B cell (primary cell): ENCODE data around the gene MARCHF3. TPM values are rescaled to one million over a fixed set of nuclear protein-coding genes. Genes with fewer than 3 reads are reported as not detected.

ENCODE experiments used
- ATAC-seq: fragments of 200-7000 bp; cut with Tn5 transposase; one replicate; pipeline ENCODE4 v1.10.0; 2021; ENCODE audit warnings: low read depth, mild to moderate bottlenecking, moderate number of reproducible peaks, moderate library complexity
- CTCF ChIA-PET: fragments of 350-600 bp; sonication (Branson Sonifier 250); formaldehyde crosslinking; loops from one replicate; lab custom pipeline; 2021; ENCODE audit warnings: antibody characterized with exemption, inconsistent platforms; lab: Charles Lee
- POLR2A ChIA-PET: fragments of 350-600 bp; sonication (Branson Sonifier 250); formaldehyde crosslinking; loops from one replicate; lab custom pipeline; 2021; ENCODE audit warnings: antibody characterized with exemption; lab: Charles Lee
- DNase-seq: peaks from one replicate; pipeline ENCODE4 v3.0.0; 2013
- H2AFZ ChIP-seq: 2 replicates; pipeline ENCODE4 v1.6.1; 2012; ENCODE audit warnings: mild to moderate bottlenecking, low read depth, low read length; ENCODE audit not compliant: insufficient read depth, poor library complexity, severe bottlenecking
- H3K27ac ChIP-seq, 2 donors: 1 replicate in 1 of 2; 2 replicates in 1 of 2; pipeline ENCODE4 v1.5.1; 2012 to 2013; ENCODE audit warnings: low read length in 2 of 2, mild to moderate bottlenecking in 2 of 2, moderate library complexity in 1 of 2
- H3K27me3 ChIP-seq, 4 experiments: fragments of 200-600 bp in 1 of 4; sonication (generic) in 1 of 4; replicated peaks in 1 of 4; 1 replicate in 2 of 4; 2 replicates in 2 of 4; pipeline versions ENCODE4 v1.6.1 to v1.7.0; 2013 to 2016; ENCODE audit warnings: low read length in 3 of 4, mild to moderate bottlenecking in 2 of 4, mixed read lengths in 1 of 4, moderate library complexity in 1 of 4; ENCODE audit not compliant: insufficient read depth in 4 of 4, control insufficient read depth in 3 of 4; ENCODE audit errors: control extremely low read depth in 1 of 4
- H3K36me3 ChIP-seq, 2 experiments: replicated peaks in 1 of 2; 1 replicate in 1 of 2; 2 replicates in 1 of 2; pipeline versions ENCODE4 v1.6.1 to v1.7.1; 2013; ENCODE audit warnings: low read length in 1 of 2; ENCODE audit not compliant: insufficient read depth in 2 of 2, control insufficient read depth in 1 of 2; ENCODE audit errors: control extremely low read depth in 1 of 2, extremely low read depth in 1 of 2
- H3K4me1 ChIP-seq, 2 donors: fragments of 200-600 bp in 1 of 2; sonication (generic) in 1 of 2; 1 replicate in 1 of 2; 2 replicates in 1 of 2; pipeline versions ENCODE4 v1.5.1 to v1.6.1; 2013 to 2017; ENCODE audit warnings: low read length in 2 of 2; ENCODE audit not compliant: control insufficient read depth in 2 of 2, insufficient read depth in 2 of 2
- H3K4me2 ChIP-seq: replicated peaks from 2 replicates; pipeline ENCODE3; 2012; ENCODE audit warnings: mild to moderate bottlenecking, low read depth, low read length; ENCODE audit not compliant: poor library complexity, severe bottlenecking
- H3K4me3 ChIP-seq, 5 experiments: fragments of 200-600 bp in 1 of 5; sonication (generic) in 1 of 5; 1 replicate in 3 of 5; 2 replicates in 2 of 5; pipeline versions ENCODE4 v1.5.1 to v1.7.0; 2011 to 2016; ENCODE audit warnings: low read length in 4 of 5, mild to moderate bottlenecking in 4 of 5, low read depth in 2 of 5, control low read depth in 1 of 5, moderate library complexity in 1 of 5; ENCODE audit not compliant: insufficient read depth in 1 of 5; ENCODE audit errors: control extremely low read depth in 1 of 5, extremely low read depth in 1 of 5
- H3K79me2 ChIP-seq: fragments of 200-600 bp; sonication (generic); one replicate; pipeline ENCODE4 v1.6.0; 2016; ENCODE audit warnings: low read length; ENCODE audit not compliant: control insufficient read depth, insufficient read depth
- H3K9ac ChIP-seq: fragments of 200-600 bp; sonication (generic); 2 replicates; pipeline ENCODE4 v1.6.1; 2017; ENCODE audit warnings: mild to moderate bottlenecking, low read length, moderate library complexity
- H3K9me3 ChIP-seq, 3 donors: one replicate each; pipeline versions ENCODE4 v1.6.1 to v1.7.1; 2013; ENCODE audit warnings: low read length in 2 of 3; ENCODE audit not compliant: control insufficient read depth in 2 of 3, insufficient read depth in 1 of 3; ENCODE audit errors: control extremely low read depth in 1 of 3
- H4K20me1 ChIP-seq: 2 replicates; pipeline ENCODE4 v1.6.0; 2012; ENCODE audit warnings: mild to moderate bottlenecking, low read length; ENCODE audit not compliant: insufficient read depth, control insufficient read depth, poor library complexity, severe bottlenecking
- H3K27ac Mint-ChIP-seq: one replicate; pipeline ENCODE4 v1.8.0; 2021; ENCODE audit warnings: mixed read lengths
- H3K27me3 Mint-ChIP-seq: one replicate; pipeline ENCODE4 v1.8.0; 2021; ENCODE audit warnings: mixed read lengths
- H3K4me1 Mint-ChIP-seq: one replicate; pipeline ENCODE4 v1.8.0; 2021; ENCODE audit warnings: mixed read lengths
- H3K4me3 Mint-ChIP-seq: one replicate; pipeline ENCODE4 v1.8.0; 2021; ENCODE audit warnings: mixed read lengths
- H3K9me3 Mint-ChIP-seq: one replicate; pipeline ENCODE4 v1.8.0; 2022; ENCODE audit warnings: mixed read lengths; ENCODE audit not compliant: insufficient read depth
- EZH2 ChIP-seq: IDR thresholded peaks from 2 replicates; pipeline ENCODE4 v1.6.1; 2012; ENCODE audit warnings: borderline replicate concordance, low read depth, mild to moderate bottlenecking, moderate library complexity, low read length; ENCODE audit not compliant: insufficient read depth, poor library complexity, severe bottlenecking
- WGBS: methylation state at CpG from one replicate; pipeline ENCODE4 v1.1.5; 2013; ENCODE audit warnings: missing lambda C conversion rate; ENCODE audit not compliant: insufficient coverage; 5-methylcytosine and 5-hydroxymethylcytosine counted together
- intact Hi-C: fragments of 100-400 bp; cut with micrococcal nuclease; formaldehyde crosslinking; loops from one replicate; pipeline ENCODE4 v1.10.0; 2022
- polyA plus RNA-seq: library from polyadenylated mRNA; depleted of rRNA; stranded (reverse); fragments of >200 nt; gene quantifications from 2 replicates; pipeline ENCODE4 v1.2.3, GENCODE V29; 2012
- total RNA-seq, 2 donors: library from RNA; stranded (reverse); fragments of 120-200 nt in 1 of 2; gene quantifications; 1 replicate in 1 of 2; 2 replicates in 1 of 2; pipeline versions ENCODE4 v1.2.3 to v1.2.4, GENCODE V29; 2013 to 2022
- TF ChIP-seq, protein P1 (sequence below): fragments of 200-600 bp; IDR thresholded peaks from one replicate; pipeline ENCODE4 v1.8.0; 2022; ENCODE audit warnings: antibody characterized with exemption, mild to moderate bottlenecking

The MARCHF3 gene
- total and polyA plus RNA-seq, 2 donors (not counting 1 experiment from before 2014, with no cell fraction given): 31.6 to 35.0 TPM

DNA sequence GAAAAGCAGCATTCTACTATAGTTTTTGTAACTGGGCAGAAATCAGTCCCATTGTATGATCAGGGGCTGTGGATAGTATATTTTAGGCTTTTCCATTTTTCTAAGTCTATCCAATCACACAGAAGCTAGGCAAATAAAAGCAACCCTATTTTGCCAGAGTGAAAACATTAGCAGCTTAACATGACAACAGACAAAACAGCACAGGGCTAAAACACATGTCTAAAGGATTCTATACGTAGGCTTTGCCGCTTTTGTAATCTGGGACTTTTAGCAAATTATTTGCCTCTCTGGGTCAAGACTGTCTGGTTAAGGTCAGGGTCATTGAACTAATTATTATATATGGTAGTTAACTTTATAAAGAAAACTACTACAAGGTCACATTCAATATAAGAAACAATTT, 4.2 kb downstream of the MARCHF3 start:
- CTCF ChIA-PET: interaction anchor here (0.8 to 2.4 kb wide), 4 partner anchors 12 to 526 kb away, joined by 3 to 9 read pairs (median 3); no protein-coding TSS in a partner anchor
- no peaks in the 10 kb centered on the region for H3K9me3 ChIP-seq
- peaks cover 16 to 31% of the 10 kb centered on the region in 2 donors for H3K4me1 ChIP-seq
- WGBS: no CpG with 5 or more reads among the region's 2 CpGs
- no peak for ATAC-seq
- intact Hi-C loops: loop anchor here (1.0 to 5.0 kb wide), 2 partner anchors 12 to 109 kb away; no protein-coding TSS in a partner anchor
- no peak overlapping the region for H3K4me3 Mint-ChIP-seq
- H3K27me3 Mint-ChIP-seq: no peaks in the 10 kb centered on the region
- H3K4me1 Mint-ChIP-seq: peaks cover 57% of the 10 kb centered on the region
- H2AFZ ChIP-seq: no peak overlapping the region
- H3K36me3 ChIP-seq: no peaks in the 10 kb centered on the region
- H3K9ac ChIP-seq: no peak overlapping the region
- H3K27ac ChIP-seq: no peak overlapping the region
- no peak overlapping the region for H3K27ac Mint-ChIP-seq
- H3K79me2 ChIP-seq: peaks cover 83% of the 10 kb centered on the region
- DNase-seq: no peak
- POLR2A ChIA-PET: no interaction called here
- peaks cover 19% of the 10 kb centered on the region for H4K20me1 ChIP-seq
- no peaks in the 10 kb centered on the region for H3K9me3 Mint-ChIP-seq
- H3K4me3 ChIP-seq: no peak overlapping the region
- no peaks in the 10 kb centered on the region for H3K27me3 ChIP-seq
- TF ChIP-seq EZH2: no peak
- TF ChIP-seq, protein P1, sequence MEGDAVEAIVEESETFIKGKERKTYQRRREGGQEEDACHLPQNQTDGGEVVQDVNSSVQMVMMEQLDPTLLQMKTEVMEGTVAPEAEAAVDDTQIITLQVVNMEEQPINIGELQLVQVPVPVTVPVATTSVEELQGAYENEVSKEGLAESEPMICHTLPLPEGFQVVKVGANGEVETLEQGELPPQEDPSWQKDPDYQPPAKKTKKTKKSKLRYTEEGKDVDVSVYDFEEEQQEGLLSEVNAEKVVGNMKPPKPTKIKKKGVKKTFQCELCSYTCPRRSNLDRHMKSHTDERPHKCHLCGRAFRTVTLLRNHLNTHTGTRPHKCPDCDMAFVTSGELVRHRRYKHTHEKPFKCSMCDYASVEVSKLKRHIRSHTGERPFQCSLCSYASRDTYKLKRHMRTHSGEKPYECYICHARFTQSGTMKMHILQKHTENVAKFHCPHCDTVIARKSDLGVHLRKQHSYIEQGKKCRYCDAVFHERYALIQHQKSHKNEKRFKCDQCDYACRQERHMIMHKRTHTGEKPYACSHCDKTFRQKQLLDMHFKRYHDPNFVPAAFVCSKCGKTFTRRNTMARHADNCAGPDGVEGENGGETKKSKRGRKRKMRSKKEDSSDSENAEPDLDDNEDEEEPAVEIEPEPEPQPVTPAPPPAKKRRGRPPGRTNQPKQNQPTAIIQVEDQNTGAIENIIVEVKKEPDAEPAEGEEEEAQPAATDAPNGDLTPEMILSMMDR: no peak
- no peak overlapping the region for H3K4me2 ChIP-seq

DNA sequence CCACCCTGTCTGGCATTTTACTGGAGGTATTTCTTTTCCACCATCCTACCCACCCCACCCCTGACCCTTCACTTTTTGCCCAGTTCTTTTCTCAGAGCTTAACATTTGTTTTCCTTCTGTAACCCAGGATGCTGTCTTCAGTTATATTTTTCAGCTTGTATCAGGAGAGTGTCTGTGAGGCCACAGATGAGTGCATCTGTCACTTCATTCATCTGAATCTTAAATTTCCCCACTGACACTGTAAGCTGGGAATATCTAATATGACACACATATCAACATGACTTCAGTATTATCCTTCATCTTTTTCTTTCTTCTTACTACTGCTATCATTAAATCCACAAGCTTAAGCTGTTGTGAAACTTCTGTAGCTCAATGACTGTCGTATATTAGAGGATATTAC, 4.9 kb downstream of the MARCHF3 start:
- ATAC-seq: no peak
- Histone ChIP-seq H2AFZ (no peak overlapping the region), H3K79me2 (peaks cover 83% of the 10 kb centered on the region), H3K4me1 (peaks cover 13 to 31% of the 10 kb centered on the region in 2 donors), H3K27me3 (no peaks in the 10 kb centered on the region), H3K4me2 (peak overlapping the region; percentile 2), H3K36me3 (no peaks in the 10 kb centered on the region), H3K4me3 (no peak overlapping the region), H3K27ac (peak overlapping the region in 1 of 2 donors; percentile 3), H3K9me3 (no peaks in the 10 kb centered on the region), H4K20me1 (peaks cover 19% of the 10 kb centered on the region), H3K9ac (no peak overlapping the region)
- 100% methylated on average over 1 of the region's 1 CpG for WGBS
- no peaks in the 10 kb centered on the region for H3K27me3 Mint-ChIP-seq
- TF ChIP-seq EZH2: no peak
- ChIA-PET CTCF (interaction anchor here (0.8 to 2.4 kb wide), 4 partner anchors 11 to 525 kb away, joined by 3 to 9 read pairs (median 3); no protein-coding TSS in a partner anchor), POLR2A (no interaction called here)
- no peak for DNase-seq
- no peak overlapping the region for H3K27ac Mint-ChIP-seq
- H3K4me1 Mint-ChIP-seq: peaks cover 60% of the 10 kb centered on the region
- intact Hi-C loops: loop anchor here (5.0 kb wide), 1 partner anchor 108 kb away; no protein-coding TSS in a partner anchor
- H3K4me3 Mint-ChIP-seq: no peak overlapping the region
- no peaks in the 10 kb centered on the region for H3K9me3 Mint-ChIP-seq
